Psoas muscle (tissue), 8 donors: ENCODE measurements around the gene GSG1L. TPM values are rescaled to one million over a fixed set of nuclear protein-coding genes. Genes with fewer than 3 reads are reported as not detected.

Experiments used
- ATAC-seq, 4 donors: fragments of 200-7000 bp; cut with Tn5 transposase; one replicate each; pipeline ENCODE4 v1.9.1; 2020; ENCODE audit warnings: moderate library complexity in 3 of 4, mild to moderate bottlenecking in 2 of 4
- DNase-seq, 2 donors: peaks; one replicate each; pipeline ENCODE4 v3.0.0-alpha.2; 2020
- H3K27ac ChIP-seq: fragments of 200-600 bp; one replicate; pipeline ENCODE4 v1.8.0; 2022
- H3K27me3 ChIP-seq, 3 donors: fragments of 200-600 bp in 1 of 3; one replicate each; pipeline versions ENCODE4 v1.6.1 to v1.8.0; 2013 to 2022; ENCODE audit warnings: low read length in 2 of 3, mild to moderate bottlenecking in 2 of 3, moderate library complexity in 1 of 3; ENCODE audit not compliant: insufficient read depth in 3 of 3
- H3K36me3 ChIP-seq, 2 donors: fragments of 200-600 bp in 1 of 2; one replicate each; pipeline versions ENCODE4 v1.6.1 to v1.8.0; 2013 to 2022; ENCODE audit warnings: low read depth in 1 of 2, mild to moderate bottlenecking in 1 of 2, moderate library complexity in 1 of 2; ENCODE audit not compliant: insufficient read depth in 1 of 2
- H3K4me1 ChIP-seq: fragments of 200-600 bp; one replicate; pipeline ENCODE4 v1.8.0; 2022
- H3K4me3 ChIP-seq: fragments of 200-600 bp; one replicate; pipeline ENCODE4 v1.8.0; 2022; ENCODE audit warnings: mild to moderate bottlenecking
- H3K9me3 ChIP-seq: fragments of 200-600 bp; one replicate; pipeline ENCODE4 v1.8.0; 2022
- WGBS, 3 donors: extraction: QIAGEN DNeasy Blood & Tissue Kit; methylation state at CpG; one replicate each; pipeline versions ENCODE4 v1.1.6 to v1.1.7; 2013; 5-methylcytosine and 5-hydroxymethylcytosine counted together
- intact Hi-C, 2 donors: fragments of 100-400 bp; cut with DNase I; formaldehyde crosslinking; loops; one replicate each; pipeline versions ENCODE4 v1.11.0 to v1.14.2; 2022
- polyA plus RNA-seq, 3 donors: library from polyadenylated mRNA; stranded (reverse); fragments of 200-250 nt; gene quantifications; one replicate each; pipeline ENCODE4 v1.2.3, GENCODE V29; 2013
- total RNA-seq, 4 donors: library from RNA; stranded (reverse); fragmentation: NEBNext Ultra II Directional in 2 of 4; extraction: Animal tissue kit (Norgen Biotek cat#: 25700) in 2 of 4; gene quantifications; one replicate each; pipeline versions ENCODE4 v1.2.1 to v1.2.4, GENCODE V29; 2021 to 2023
- TF ChIP-seq, protein P1 (sequence below): fragments of 200-600 bp; IDR thresholded peaks from one replicate; pipeline ENCODE4 v1.8.0; 2022; ENCODE audit warnings: antibody characterized with exemption
- donor health status: healthy with polysubstance abuse.
- donor health status: DM: no; HTN: no; CAD: no; lungs with moderate emphysema.
- donor health status: Bipolar disorder and iron deficiency.
- donor health status: healthy.
- donor health status: DM: yes; HTN: yes; CAD: no.
- donor health status: DM: no; HTN: no; CAD: no.
- donor health status: DM: no; HTN: no; CAD: no.
- donor health status: DM: yes; HTN: yes; CAD: no.

GSG1L gene
- total and polyA plus RNA-seq, 7 donors, result 0.04 to 0.17 (median 0.08) TPM; not detected in 2

- DNase-seq, result no peak
- H3K27ac ChIP-seq, result no peak overlapping the region
- no peaks in the 10 kb centered on the region for H3K36me3 ChIP-seq
- ATAC-seq, result no peak
- WGBS, 3 donors, result 62 to 76% (median 66%) methylated on average over 7 of the region's 7 CpGs
- intact Hi-C loops, result loop anchor here in 1 of 2 donors (5.0 kb wide), 1 partner anchor 231 kb away; no protein-coding TSS in a partner anchor
- TF ChIP-seq, protein P1, sequence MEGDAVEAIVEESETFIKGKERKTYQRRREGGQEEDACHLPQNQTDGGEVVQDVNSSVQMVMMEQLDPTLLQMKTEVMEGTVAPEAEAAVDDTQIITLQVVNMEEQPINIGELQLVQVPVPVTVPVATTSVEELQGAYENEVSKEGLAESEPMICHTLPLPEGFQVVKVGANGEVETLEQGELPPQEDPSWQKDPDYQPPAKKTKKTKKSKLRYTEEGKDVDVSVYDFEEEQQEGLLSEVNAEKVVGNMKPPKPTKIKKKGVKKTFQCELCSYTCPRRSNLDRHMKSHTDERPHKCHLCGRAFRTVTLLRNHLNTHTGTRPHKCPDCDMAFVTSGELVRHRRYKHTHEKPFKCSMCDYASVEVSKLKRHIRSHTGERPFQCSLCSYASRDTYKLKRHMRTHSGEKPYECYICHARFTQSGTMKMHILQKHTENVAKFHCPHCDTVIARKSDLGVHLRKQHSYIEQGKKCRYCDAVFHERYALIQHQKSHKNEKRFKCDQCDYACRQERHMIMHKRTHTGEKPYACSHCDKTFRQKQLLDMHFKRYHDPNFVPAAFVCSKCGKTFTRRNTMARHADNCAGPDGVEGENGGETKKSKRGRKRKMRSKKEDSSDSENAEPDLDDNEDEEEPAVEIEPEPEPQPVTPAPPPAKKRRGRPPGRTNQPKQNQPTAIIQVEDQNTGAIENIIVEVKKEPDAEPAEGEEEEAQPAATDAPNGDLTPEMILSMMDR, result no peak
- H3K4me1 ChIP-seq, result no peaks in the 10 kb centered on the region
- H3K27me3 ChIP-seq, result no peaks in the 10 kb centered on the region
- H3K4me3 ChIP-seq, result no peak overlapping the region
- peaks cover 16% of the 10 kb centered on the region for H3K9me3 ChIP-seq
These were observed 195.3 kb downstream of the GSG1L start for GRCh38 chr16:27868180-27868579.

GRCh38 chr16:27867122-27868110, 196.1 kb downstream of the GSG1L start:
- intact Hi-C loops, result loop anchor here in 1 of 2 donors (5.0 kb wide), 1 partner anchor 230 kb away; no protein-coding TSS in a partner anchor
- peaks cover 24% of the 10 kb centered on the region for H3K9me3 ChIP-seq
- TF ChIP-seq, protein P1, result no peak

GRCh38 chr16:27863377-27863776, 200.1 kb downstream of the GSG1L start:
- H3K36me3 ChIP-seq, result no peaks in the 10 kb centered on the region
- H3K4me1 ChIP-seq, result no peaks in the 10 kb centered on the region
- intact Hi-C loops, result no loop called here
- no peak overlapping the region for H3K4me3 ChIP-seq
- TF ChIP-seq, protein P1, result no peak
- WGBS, 3 donors, result 84 to 88% (median 84%) methylated on average over 1 of the region's 1 CpG
- DNase-seq (no peak), ATAC-seq (no peak)
- peaks cover 27% of the 10 kb centered on the region for H3K9me3 ChIP-seq
- H3K27me3 ChIP-seq, result no peaks in the 10 kb centered on the region
- H3K27ac ChIP-seq, result no peak overlapping the region

More at GRCh38 chr16:27867122-27868110, 196.1 kb downstream of the GSG1L start:
- WGBS, 3 donors, result 43 to 47% (median 43%) methylated on average over 19 of the region's 19 CpGs
- Histone ChIP-seq H3K4me3 (no peak overlapping the region), H3K4me1 (no peaks in the 10 kb centered on the region), H3K27me3 (no peaks in the 10 kb centered on the region), H3K27ac (no peak overlapping the region), H3K36me3 (no peaks in the 10 kb centered on the region)
- peak; percentile 48 to 54 for DNase-seq
- peak in 3 of 4 donors; percentile 27 to 62 (median 53) for ATAC-seq

DNA sequence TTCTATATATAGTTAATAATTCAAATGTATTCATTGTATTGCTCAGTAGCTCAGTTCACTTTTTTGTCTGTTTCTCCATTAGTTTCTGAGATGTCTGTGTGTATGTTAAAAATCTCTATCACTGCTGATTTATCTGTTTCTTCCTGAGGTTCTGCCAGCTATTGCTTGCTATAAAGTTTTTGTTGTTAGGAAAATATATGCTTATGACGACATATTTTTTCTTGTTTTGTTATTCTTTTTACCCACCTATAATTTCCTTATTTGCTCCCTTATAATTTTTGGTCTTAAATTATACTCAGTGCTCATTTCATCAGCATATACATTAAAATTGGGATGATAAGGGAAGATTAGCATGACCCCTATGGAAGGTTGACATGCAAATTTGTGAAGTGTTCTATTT, 200.6 kb downstream of the GSG1L start:
- Histone ChIP-seq H3K36me3 (no peaks in the 10 kb centered on the region), H3K27ac (no peak overlapping the region), H3K4me1 (no peaks in the 10 kb centered on the region), H3K27me3 (no peaks in the 10 kb centered on the region), H3K9me3 (peaks cover 27% of the 10 kb centered on the region), H3K4me3 (no peak overlapping the region)
- intact Hi-C loops, result no loop called here
- TF ChIP-seq, protein P1, result no peak
- ATAC-seq (no peak), DNase-seq (no peak)
- WGBS, 3 donors, result 93 to 97% (median 94%) methylated on average over 1 of the region's 1 CpG
